Suprapubic skin (tissue), 4 donors: ENCODE measurements around the gene EME2. TPM values are rescaled to one million over a fixed set of nuclear protein-coding genes. Genes with fewer than 3 reads are reported as not detected.

ENCODE experiments used
- DNase-seq, 2 donors: peaks; one replicate each; pipeline ENCODE4 v3.0.0-alpha.2; 2019; ENCODE audit warnings: low spot score in 2 of 2
- H3K27ac ChIP-seq: fragments of 200-600 bp; sonication (generic); one replicate; pipeline ENCODE4 v1.5.1; 2019
- H3K27me3 ChIP-seq: fragments of 200-600 bp; sonication (generic); one replicate; pipeline ENCODE4 v1.5.1; 2019
- H3K36me3 ChIP-seq: fragments of 200-600 bp; sonication (generic); one replicate; pipeline ENCODE4 v1.5.1; 2019
- H3K4me1 ChIP-seq: fragments of 200-600 bp; sonication (generic); one replicate; pipeline ENCODE4 v1.5.1; 2019
- H3K4me3 ChIP-seq: fragments of 200-600 bp; sonication (generic); one replicate; pipeline ENCODE4 v1.5.1; 2019; ENCODE audit warnings: mild to moderate bottlenecking
- H3K9me3 ChIP-seq: fragments of 200-600 bp; sonication (generic); one replicate; pipeline ENCODE4 v1.5.1; 2019
- CTCF ChIP-seq, 2 donors: fragments of 200-600 bp in 1 of 2; fragments of 450-650 bp in 1 of 2; sonication (generic) in 1 of 2; IDR thresholded peaks; one replicate each; pipeline ENCODE4 v1.5.1; 2016 to 2019; ENCODE audit warnings: antibody characterized with exemption in 2 of 2, mild to moderate bottlenecking in 1 of 2, moderate library complexity in 1 of 2
- EP300 ChIP-seq: sonication (generic); formaldehyde crosslinking; IDR thresholded peaks from one replicate; pipeline ENCODE4 v1.6.1; 2017; ENCODE audit warnings: antibody characterized with exemption
- POLR2A ChIP-seq, 2 donors: fragments of 450-650 bp; IDR thresholded peaks; one replicate each; pipeline ENCODE4 v1.6.1; 2017; ENCODE audit warnings: antibody characterized with exemption in 2 of 2, mild to moderate bottlenecking in 2 of 2, moderate library complexity in 2 of 2
- POLR2AphosphoS5 ChIP-seq, 3 donors: sonication (generic); formaldehyde crosslinking; IDR thresholded peaks; one replicate each; pipeline ENCODE4 v1.6.1; 2017; ENCODE audit warnings: antibody characterized with exemption in 3 of 3
- whole genome bisulfite sequencing: methylation state at CpG from one replicate; pipeline ENCODE4 v1.1.5; 2018; 5-methylcytosine and 5-hydroxymethylcytosine counted together
- total RNA-seq, 4 donors: library from RNA; depleted of rRNA; stranded (reverse); fragments of >200 nt; gene quantifications; one replicate each; pipeline ENCODE4 v1.1.0, GENCODE V29; 2016

EME2 gene
- total RNA-seq, 4 donors from 2014 or later: 9.8 to 26.3 (median 15.1) TPM

- Histone ChIP-seq H3K36me3 (peaks cover 46% of the 10 kb centered on the region), H3K9me3 (no peaks in the 10 kb centered on the region), H3K27ac (no peak overlapping the region), H3K27me3 (no peaks in the 10 kb centered on the region), H3K4me1 (peaks cover 6% of the 10 kb centered on the region), H3K4me3 (no peak overlapping the region)
- TF ChIP-seq CTCF (IDR thresholded peaks at IDR 0.05) (no peak), EP300 (no peak), POLR2A (IDR thresholded peaks at IDR 0.05) (no peak), POLR2AphosphoS5 (IDR thresholded peaks at IDR 0.05) (no peak)
- DNase-seq: no peak
- 94% methylated on average over 6 of the region's 28 CpGs for WGBS
Measured at GRCh38 chr16:1809281-1809801, 36.7 kb downstream of the EME2 start.

- no peaks in the 10 kb centered on the region for H3K27me3 ChIP-seq
- no peak for TF ChIP-seq POLR2AphosphoS5 (IDR thresholded peaks at IDR 0.05)
- TF ChIP-seq EP300: no peak
- TF ChIP-seq CTCF (IDR thresholded peaks at IDR 0.05): no peak
- no peak for TF ChIP-seq POLR2A (IDR thresholded peaks at IDR 0.05)
- DNase-seq: no peak
- H3K4me3 ChIP-seq: no peak overlapping the region
- H3K9me3 ChIP-seq: no peaks in the 10 kb centered on the region
- WGBS: 95% methylated on average over 16 of the region's 16 CpGs
- H3K36me3 ChIP-seq: peaks cover 48% of the 10 kb centered on the region
- H3K27ac ChIP-seq: no peak overlapping the region
- H3K4me1 ChIP-seq: peaks cover 6% of the 10 kb centered on the region
Measured at GRCh38 chr16:1810106-1810505, 37.5 kb downstream of the EME2 start.

- Histone ChIP-seq H3K4me1 (peaks cover 6% of the 10 kb centered on the region), H3K9me3 (no peaks in the 10 kb centered on the region), H3K36me3 (peaks cover 49% of the 10 kb centered on the region), H3K27ac (no peak overlapping the region), H3K27me3 (no peaks in the 10 kb centered on the region), H3K4me3 (no peak overlapping the region)
- 94% methylated on average over 12 of the region's 16 CpGs for WGBS
- DNase-seq: no peak
- TF ChIP-seq POLR2A (IDR thresholded peaks at IDR 0.05) (no peak), EP300 (no peak), CTCF (IDR thresholded peaks at IDR 0.05) (no peak)
Measured at GRCh38 chr16:1810536-1810935, 37.9 kb downstream of the EME2 start.

DNA sequence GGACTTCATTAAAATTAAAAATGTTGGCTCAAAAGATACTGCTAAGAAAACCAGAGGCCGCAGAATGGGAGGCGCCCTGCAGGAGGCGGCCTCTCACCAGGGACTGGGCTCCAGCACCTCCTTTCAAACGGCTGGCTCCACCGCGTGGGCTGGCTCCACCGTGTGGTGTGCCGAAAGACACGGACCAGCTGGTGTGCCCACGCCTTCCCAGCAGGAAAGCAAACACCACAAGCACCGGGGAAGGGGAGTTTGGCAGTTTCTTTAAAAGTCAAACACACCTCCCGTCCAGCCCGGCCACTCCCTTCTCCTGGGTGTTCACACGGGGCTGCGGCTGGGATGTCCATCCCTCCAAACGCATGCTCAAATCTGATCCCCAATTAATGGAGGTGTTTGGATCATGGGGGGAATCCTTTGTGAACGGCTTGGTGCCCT lies 40.1 kb downstream of the EME2 start:
- peaks cover 62% of the 10 kb centered on the region for H3K36me3 ChIP-seq
- 20% methylated on average over 15 of the region's 17 CpGs for WGBS
- peaks cover 6% of the 10 kb centered on the region for H3K4me1 ChIP-seq
- peak; percentile 70 to 82 for DNase-seq
- H3K27me3 ChIP-seq: no peaks in the 10 kb centered on the region
- H3K9me3 ChIP-seq: no peaks in the 10 kb centered on the region
- no peak overlapping the region for H3K27ac ChIP-seq
- TF ChIP-seq CTCF (IDR thresholded peaks at IDR 0.05) (peak; percentile 13 to 32), POLR2AphosphoS5 (IDR thresholded peaks at IDR 0.05) (no peak)
- no peak overlapping the region for H3K4me3 ChIP-seq

- Histone ChIP-seq H3K4me3 (no peak overlapping the region), H3K36me3 (peaks cover 62% of the 10 kb centered on the region), H3K27ac (no peak overlapping the region), H3K27me3 (no peaks in the 10 kb centered on the region), H3K9me3 (no peaks in the 10 kb centered on the region), H3K4me1 (peaks cover 6% of the 10 kb centered on the region)
- WGBS: 90% methylated on average over 11 of the region's 11 CpGs
- TF ChIP-seq POLR2AphosphoS5 (IDR thresholded peaks at IDR 0.05) (no peak), CTCF (IDR thresholded peaks at IDR 0.05) (no peak), POLR2A (IDR thresholded peaks at IDR 0.05) (no peak), EP300 (no peak)
- DNase-seq: no peak
Measured at GRCh38 chr16:1815461-1815860, 42.9 kb downstream of the EME2 start.
